ENCODE data around the gene DHCR7. TPM values are rescaled to one million over a fixed set of nuclear protein-coding genes. Genes with fewer than 3 reads are reported as not detected.

The DHCR7 gene, protein sequence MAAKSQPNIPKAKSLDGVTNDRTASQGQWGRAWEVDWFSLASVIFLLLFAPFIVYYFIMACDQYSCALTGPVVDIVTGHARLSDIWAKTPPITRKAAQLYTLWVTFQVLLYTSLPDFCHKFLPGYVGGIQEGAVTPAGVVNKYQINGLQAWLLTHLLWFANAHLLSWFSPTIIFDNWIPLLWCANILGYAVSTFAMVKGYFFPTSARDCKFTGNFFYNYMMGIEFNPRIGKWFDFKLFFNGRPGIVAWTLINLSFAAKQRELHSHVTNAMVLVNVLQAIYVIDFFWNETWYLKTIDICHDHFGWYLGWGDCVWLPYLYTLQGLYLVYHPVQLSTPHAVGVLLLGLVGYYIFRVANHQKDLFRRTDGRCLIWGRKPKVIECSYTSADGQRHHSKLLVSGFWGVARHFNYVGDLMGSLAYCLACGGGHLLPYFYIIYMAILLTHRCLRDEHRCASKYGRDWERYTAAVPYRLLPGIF
- 47.0 and 51.1 TPM in 2 replicates for total RNA-seq

DNA sequence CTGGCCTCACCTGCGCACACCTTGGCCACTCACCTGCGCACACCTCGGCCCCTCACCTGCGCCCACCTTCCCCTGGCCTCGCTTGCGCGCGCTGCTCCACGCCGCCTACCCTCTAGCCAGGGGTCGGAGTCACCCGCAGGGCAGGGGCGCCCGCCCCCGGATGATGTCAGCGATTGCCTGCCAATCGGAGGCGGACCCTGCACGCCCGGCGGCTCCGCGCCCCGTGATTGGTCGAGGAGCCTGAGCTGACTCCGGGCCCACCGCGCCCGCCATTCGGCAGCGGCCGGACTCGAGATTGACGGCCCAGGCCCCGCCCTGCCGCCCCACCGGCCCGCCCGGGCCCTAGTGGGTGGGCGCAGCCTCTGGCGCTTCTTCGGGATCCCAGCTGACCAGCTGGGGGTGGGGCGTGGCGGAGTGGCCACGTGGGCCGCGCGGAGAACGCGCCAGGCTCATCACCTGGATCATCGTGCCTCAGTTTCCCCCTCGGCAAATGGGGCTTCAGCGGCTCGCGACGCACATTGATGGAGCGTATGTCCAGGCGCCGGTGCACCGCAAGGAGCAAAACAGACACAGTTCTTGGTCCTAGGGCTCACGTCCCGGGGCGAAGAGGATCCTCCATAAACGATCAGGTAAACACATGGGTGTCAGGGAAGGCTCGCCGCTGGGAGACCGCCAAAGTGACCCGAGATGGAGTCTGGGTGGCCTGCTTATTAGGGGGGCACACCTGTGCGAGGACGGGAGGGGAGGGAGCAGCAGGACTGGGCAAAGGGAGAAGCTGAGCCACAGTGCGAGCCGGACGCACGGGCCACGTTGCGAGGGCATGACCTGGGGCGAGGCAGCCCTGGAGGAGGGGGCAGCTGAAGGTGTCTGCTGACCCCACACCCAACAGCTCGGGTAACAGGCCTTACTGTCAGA lies at the start of gene DHCR7:
Gene DHCR7, minus strand, starts transcription at position 137 of the 915 bp plus-strand sequence. CDS start 3,441 bp downstream, outside the sequence.
- intact Hi-C loops (cut with micrococcal nuclease): no loop called here

DNA sequence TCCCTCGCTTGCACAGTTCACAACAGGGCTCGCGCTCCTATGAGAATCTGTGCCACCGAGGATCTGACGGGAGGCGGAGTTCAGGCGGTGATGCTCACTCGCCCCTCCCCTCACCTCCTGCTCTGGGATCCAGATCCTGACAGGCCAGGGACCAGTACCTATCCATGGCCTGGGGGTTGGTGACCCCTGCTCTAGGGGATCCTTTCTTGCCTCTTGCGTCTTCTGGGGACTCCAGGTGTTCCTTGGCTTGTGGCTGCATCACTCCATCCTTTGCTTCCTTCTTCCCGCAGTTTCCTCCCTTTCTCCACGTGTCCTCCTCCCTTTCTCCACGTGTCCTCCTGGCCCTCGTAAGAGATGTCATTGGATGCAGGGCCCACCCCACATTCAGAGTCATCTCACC lies 48.2 kb upstream of the DHCR7 start:
- intact Hi-C loops (cut with micrococcal nuclease): no loop called here

DNA sequence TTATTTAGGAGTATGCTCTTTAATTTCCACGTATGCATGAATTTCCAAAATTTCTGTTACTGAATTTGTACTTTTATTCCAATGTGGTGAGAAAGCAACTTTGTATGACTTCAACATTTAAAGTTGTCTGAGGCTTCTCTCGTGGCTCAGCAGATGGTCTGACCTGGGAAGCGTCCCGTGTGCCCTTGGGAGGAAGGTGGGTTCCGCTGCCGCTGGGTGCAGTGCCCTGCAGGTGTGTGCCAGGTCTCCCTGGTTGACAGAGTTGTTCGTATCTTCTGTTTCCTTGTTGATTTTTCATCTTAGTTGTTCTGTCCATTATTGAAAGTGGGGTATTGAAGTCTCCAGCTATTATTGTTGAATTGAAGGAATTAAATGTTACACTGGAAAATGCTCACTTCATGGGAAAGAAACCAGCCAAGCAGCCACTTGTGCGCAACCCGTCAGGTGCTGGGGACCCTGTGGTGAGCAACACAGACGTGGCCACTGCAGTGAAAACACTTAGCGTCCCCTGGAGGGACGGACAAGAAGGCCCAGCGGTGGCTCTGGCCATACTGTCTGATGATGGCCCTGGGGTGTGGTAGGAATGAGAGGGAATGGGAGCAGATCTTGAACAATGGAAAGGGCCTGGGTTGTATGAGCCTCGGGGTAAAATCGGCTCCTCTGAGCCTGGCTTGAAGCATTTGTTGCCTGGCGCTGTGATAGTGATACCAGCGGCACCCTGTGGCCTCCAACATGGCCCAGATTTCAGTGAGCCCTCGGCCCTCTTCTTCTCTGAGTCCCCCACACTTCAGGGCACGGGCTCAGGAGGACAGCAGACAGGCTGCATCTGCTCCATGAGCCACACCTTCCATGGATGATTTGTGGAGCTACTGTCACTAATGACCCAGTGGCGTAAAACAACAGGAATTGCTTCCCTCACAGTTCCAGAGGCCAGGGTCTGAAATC lies 47.4 kb upstream of the DHCR7 start:
- intact Hi-C loops (cut with micrococcal nuclease): no loop called here

DNA sequence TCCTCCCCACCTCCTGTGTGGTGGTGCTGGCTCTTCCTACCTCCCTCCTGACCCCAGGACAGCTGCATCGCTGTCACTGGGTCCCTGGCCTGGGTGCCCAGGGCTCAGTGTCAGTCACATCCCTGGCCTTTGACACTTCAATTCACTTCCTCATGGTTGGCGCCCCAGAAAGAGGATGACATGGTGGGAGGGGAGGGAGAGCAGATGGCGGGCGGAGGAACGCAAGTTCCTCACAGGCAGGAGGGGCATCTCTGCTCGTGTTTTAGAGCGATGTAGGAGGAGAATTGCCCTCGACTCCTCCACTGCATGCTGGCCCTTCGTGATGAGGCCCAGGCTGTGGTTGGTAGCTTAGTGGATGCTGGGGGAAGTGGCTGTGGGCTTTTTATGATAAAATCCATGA lies 43.7 kb upstream of the DHCR7 start:
- intact Hi-C loops (cut with micrococcal nuclease): no loop called here

DNA sequence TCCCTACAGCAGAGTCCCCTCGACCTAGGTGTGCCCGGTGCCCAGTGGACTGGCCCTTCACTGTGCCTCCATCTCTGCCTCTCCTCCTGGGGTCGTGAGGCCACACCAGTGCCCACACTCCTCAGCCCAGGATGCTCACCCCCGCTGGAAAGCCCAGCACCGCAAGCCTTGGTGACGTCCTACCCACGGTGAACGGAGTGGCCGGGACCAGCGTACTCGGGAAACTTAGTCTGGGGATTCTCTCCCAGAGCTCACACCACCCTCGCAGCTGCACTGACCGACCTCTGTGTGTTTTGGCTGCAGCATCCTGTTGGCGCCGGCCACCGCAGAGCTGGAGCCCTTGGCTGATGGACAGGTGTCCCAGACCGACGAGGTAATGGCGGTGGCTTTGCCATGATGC lies 43.3 kb upstream of the DHCR7 start:
- intact Hi-C loops (cut with micrococcal nuclease): no loop called here

DNA sequence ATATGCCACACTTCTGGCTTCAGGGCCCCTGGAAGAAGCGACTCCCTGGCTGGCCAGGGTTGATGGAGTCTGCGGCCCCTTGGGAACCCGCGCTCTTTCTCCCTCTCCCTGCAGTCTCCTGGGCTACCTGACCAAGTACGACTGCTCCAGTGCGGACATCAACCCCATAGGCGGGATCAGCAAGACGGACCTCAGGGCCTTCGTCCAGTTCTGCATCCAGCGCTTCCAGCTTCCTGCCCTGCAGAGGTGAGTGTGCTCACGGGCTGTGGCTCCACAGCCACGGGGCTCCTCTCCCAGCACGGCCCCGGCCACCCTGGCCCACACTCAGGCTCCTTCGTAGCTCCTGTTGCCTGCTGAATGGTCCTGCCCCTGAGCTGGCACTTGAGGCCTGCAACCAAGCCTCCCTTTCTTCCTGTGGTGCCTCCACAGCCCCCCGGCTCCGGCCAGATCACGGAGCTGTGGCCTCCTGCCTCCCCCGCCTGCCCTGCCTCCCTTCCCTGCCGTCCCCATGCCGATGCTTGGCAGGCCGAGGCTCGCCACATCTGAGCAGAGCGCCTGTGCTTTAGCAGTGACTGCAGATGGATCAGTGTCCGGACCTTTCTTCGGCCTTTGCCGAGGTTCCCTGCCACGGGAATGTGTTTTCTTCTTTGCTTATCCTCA lies 42.7 kb upstream of the DHCR7 start:
- intact Hi-C loops (cut with micrococcal nuclease): no loop called here

DNA sequence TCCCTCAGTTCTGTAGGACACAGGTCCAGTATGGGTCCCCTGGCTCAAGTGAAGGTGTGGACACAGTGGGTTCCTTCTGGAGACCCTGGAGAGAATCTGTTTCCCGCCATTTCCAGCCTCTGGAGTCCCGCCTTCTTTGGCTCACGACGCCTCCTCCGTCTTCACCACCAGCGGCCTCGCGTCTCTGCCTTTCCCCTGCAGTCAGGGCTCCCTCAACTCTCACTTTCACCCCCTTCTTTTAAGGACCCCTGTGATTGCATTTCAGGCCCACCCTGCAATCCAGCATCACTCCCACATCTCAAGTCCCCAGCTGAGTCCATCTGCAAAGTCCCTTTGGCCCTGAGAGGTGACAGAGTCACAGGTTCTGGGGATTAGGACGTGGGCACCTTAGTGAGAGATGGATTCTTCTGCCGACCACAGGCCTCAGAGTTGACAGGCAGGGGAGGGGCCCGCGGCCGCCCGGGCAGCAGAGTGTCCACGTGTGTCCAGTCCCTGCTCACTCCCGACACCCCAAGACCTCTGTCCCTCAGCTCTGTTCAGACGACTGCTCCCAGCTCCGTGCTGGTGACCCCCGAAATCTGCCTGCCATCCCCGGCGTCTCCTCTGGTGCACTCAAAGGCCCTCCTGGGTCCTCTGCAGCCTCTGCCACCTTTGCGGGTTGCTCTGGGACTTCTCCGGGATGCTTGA lies 42.0 kb upstream of the DHCR7 start:
- intact Hi-C loops (cut with micrococcal nuclease): no loop called here

DNA sequence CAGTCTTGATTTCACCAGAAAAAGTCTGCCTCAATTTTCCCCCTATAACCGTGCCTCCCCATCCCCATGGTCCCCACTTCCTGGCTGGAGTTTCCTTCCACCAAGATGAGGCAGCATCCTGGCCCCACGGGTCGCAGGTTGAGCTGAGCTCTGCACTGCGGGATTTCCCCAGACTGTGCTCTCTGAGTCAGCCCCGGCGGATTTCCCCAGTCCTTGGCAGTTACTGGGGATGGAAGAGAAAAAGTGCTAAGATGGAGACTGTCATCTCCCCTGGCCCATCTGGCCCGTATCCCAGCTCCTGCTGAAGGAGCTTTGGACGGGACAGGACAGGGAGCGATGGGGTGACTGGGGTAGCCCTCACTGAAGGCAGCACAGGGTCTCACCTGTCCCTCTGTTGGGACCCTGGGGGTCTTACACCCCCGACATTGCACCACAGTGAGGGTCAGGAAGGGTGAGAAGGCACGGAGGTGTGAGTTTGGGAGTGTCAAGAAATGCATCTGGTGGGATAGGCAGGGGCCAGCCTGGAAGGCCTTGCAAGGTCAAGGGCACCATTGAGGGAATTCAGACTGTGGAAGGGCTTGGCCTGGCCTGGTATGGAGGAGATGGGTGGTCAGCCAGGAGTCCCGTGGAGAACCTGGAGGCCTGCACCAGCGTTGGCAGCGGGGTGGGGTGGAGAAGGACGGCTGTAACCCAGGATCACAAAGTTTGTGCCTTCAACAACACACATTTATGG lies 41.3 kb upstream of the DHCR7 start:
- intact Hi-C loops (cut with micrococcal nuclease): no loop called here

DNA sequence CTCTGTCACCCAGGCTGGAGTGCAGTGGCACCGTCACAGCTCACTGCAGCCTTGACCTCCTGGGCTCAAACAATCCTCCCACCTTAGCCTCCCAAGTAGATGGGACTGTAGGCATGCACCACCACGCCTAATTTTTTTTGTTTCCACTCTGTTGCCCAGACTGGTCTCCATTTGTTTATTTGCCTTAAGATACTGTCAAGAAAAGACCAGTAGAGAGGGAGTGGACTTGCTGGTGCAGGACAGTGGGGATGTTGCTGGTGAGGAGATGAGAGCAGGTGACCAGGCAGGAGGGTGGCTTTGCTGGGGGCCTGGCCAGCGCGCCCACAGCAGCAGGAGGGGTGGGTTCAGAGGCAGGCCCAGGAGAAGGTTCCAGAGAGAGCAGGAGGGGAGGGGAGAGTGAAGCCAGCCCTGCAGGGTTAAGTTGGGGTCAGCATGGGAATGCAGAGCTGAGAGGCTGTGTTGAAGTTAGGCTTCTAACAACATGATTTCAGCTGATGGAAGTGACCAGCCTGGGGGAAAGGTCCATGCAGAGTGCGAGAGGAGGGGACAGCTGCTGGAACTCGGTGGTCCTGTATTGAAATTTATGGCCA lies 40.6 kb upstream of the DHCR7 start:
- intact Hi-C loops (cut with micrococcal nuclease): no loop called here

DNA sequence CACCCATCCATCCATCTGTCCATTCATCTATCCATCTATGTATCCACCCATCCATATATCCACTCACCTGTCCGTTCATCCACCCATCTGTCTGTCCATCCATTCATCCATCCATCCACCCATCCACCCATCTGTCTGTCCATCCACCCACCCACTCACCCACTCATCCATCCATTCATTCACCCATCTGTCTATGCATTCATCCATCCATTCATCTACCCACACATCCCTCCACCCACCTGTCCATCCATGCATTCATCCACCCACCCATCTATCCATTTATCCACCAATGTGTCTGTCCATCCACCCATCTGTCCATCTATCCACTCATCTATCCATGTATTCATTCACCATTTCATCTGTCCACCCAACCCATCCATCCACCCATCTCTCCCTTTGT lies 38.1 kb upstream of the DHCR7 start:
- intact Hi-C loops (cut with micrococcal nuclease): no loop called here

DNA sequence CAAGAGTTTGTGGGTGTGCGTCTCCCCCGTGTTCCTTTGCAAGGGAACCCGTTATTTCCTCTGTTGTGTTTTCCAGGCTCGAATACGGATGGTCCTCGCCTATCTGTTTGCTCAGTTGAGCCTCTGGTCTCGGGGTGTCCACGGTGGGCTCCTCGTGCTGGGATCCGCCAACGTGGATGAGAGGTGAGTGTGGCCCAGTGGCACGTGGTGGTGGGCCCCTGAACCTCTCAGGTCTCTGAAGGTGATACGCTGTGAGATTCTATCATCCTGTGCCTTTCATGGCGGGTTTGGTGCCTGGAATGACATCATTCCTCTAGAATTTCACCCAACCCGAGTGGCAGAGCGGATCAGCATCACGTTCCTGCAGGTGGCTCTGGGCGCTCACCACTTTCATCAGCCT lies 37.3 kb upstream of the DHCR7 start:
- intact Hi-C loops (cut with micrococcal nuclease): no loop called here

DNA sequence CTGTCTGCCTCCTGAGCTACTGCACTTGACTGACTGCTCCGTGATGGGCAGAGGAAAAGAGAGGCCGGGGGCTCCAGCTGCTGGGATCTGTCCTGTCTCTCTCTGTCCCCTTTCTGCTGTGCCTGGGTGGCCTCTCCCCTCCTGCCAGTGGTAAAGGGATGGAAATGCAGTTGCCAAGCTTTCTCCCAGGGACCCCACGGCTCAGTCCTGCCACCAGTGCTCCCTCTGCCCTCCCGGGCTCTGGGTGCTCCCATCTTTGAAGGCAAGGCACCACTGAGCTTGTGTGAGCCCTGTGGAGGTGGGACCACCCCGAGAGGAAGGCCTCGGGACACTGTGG lies 36.8 kb upstream of the DHCR7 start:
- intact Hi-C loops (cut with micrococcal nuclease): no loop called here

DNA sequence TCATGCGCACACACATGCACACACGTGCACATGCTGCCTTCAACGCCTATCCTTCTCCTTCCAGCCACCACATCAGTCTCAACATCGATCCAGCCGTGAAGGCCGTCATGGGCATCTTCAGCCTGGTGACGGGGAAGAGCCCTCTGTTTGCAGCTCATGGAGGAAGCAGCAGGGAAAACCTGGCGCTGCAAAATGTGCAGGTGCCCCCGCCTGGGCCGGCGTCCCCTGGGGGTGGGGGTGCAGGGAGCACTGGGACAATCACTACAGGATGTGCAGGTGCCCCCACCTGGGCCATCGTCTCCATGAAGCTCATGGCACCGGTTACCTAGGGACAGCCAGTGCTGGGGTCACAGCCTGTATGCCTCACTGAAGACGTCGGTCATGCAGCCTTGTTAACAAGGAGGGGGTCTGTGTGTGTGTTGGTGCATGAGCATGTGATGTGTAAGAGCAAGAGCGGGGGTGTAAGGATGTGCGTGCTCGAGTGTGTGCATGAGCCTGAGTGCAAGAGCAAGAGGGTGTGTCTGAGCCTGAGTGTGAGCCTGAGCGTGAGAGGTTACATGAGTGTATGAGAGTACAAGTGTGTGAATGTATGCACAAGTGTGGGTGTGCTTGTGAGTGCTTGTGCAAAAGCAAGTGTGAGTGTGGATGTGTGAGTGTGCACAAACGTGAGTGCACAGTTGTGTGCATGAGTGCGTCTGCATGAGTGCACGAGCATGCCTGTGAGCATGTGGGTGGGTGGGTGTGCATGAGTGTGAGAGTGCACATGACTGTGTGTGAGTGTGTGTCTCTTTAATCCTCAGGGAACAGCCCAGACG lies 36.3 kb upstream of the DHCR7 start:
- intact Hi-C loops (cut with micrococcal nuclease): no loop called here

DNA sequence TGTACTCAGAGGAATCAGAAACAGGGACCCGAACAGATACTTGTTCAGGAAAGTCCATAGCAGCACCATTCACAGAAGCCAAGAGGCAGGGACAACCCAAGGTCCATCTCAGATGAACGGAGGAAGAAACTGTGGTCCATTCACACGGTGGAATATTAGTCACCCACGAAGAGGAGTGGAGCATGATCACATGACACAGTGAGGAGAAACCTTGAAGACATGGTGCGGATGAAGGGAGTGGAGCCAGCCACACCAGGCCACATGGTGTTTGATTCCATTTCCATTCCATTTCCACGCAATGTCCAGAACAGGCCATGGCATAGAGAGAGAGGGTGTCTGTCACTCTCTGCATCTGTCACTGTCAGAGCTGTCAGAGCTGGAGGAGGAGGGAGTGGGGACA lies 35.5 kb upstream of the DHCR7 start:
- intact Hi-C loops (cut with micrococcal nuclease): no loop called here

DNA sequence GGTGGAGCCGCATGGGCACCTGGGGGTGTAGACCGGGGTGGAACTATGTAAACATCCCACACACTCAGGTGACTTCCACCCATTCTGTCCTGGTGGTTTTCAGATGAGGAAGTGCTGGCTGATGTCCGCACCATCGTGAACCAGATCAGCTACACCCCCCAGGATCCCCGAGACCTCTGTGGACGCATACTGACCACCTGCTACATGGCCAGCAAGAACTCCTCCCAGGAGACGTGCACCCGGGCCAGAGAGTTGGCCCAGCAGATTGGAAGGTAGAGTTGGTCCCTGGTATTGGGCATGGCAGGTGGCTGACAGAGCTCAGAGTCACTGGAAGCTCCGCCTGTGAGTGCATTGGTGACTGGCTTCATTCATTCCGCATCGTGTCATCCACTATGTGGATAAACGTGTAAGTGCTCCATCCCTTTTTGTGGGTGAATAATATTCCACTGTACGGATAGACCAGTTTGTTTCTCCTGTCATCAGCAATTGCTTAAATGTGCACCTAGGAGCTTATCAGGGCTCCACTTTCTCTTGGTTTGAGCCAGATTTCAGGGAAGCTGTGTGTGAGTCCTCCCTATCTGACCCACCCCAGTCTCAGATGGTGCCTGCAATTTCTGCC lies 34.7 kb upstream of the DHCR7 start:
- intact Hi-C loops (cut with micrococcal nuclease): no loop called here

DNA sequence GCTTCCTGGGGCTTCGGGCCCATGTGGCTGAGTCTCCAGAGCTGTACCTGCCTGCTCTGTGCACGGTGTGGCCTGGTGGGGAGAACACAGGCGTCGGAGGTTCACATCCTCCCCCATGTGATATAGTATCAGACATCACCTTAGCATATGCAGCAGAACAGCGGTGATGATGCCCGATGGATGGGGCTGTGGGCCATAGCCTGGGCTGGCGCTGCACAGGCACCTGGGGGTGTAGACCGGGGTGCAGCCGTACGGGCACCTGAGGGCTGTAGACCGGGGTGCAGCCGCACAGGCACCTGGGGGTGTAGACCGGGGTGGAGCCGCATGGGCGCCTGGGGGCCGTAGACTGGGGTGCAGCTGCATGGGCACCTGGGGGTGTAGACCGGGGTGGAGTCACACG lies 34.0 kb upstream of the DHCR7 start:
- intact Hi-C loops (cut with micrococcal nuclease): no loop called here

DNA sequence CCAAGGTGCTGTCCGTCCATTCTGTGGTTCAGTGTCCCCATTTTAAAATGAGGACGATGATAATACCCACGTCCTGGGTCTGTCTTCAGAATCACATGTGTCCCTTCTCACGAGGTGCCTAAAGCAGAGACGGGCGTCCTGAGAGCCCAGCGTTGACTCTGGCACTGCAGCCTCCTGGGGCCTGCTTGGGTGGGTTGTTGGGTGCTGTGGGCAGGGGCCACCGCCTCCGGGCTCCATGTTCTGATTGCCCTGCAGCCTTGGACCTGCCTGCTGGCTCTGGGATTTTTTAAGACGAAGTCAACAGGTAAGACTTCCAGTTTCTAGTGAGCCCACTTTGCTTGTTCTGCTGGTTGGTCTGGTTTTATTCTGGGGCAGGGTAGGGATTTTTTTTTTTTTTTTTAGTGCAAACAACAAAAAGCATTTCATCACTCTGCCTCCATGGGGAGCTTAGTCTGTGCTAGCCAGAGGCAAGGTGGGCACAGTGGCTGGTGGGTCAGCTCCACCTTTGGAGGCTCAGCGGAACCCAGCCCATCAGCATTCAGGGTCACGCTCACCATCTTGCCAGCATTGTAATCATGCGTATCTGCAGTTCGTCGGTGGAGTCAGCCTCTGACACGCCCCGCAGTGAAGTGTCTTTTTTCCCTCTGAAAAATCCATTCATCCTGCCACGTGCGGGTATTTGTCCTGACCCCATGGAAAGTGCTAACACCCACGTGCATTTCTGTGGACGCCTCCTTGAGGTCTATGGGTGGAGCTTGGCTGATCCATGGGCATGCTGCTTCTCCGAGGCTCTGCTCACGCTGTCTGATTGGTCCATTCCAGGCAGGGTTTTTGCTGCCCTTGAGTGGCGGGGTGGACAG lies 33.1 kb upstream of the DHCR7 start:
- intact Hi-C loops (cut with micrococcal nuclease): no loop called here

Data from T-helper 2 cell treated with Interferon-gamma antibody and Interleukin-4, amounts not matched to agents 100 ng/mL and 5 ng/mL, for 36 hours (primary cell).